ENCODE measurements around the gene CHRM1. TPM values are rescaled to one million over a fixed set of nuclear protein-coding genes. Genes with fewer than 3 reads are reported as not detected.

Gene CHRM1, protein sequence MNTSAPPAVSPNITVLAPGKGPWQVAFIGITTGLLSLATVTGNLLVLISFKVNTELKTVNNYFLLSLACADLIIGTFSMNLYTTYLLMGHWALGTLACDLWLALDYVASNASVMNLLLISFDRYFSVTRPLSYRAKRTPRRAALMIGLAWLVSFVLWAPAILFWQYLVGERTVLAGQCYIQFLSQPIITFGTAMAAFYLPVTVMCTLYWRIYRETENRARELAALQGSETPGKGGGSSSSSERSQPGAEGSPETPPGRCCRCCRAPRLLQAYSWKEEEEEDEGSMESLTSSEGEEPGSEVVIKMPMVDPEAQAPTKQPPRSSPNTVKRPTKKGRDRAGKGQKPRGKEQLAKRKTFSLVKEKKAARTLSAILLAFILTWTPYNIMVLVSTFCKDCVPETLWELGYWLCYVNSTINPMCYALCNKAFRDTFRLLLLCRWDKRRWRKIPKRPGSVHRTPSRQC
- total RNA-seq, result not detected in 2 replicates

DNA sequence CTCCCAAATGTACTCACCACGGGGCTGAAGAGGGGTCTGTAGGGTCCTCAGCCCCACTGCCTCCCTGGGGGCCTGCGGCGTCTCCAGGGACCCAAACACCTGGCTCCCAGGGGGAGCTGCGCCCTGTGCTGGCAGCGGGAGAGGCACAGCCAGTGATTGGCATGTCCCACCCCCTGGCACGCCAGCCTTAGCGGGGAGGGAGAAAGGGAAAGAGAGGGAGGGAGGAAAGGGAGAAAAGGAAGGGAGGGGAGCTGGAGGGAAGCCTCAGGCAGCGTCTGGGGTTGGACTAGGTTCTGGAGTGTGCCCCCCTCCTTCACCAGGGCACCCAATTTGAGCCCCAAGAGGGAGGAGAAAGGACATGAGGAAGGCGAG is at the start of gene CHRM1:
CHRM1 (minus strand) TSS at position 163 of the 372 bp plus-strand sequence. CDS start 10,263 bp downstream, outside the sequence.

DNA sequence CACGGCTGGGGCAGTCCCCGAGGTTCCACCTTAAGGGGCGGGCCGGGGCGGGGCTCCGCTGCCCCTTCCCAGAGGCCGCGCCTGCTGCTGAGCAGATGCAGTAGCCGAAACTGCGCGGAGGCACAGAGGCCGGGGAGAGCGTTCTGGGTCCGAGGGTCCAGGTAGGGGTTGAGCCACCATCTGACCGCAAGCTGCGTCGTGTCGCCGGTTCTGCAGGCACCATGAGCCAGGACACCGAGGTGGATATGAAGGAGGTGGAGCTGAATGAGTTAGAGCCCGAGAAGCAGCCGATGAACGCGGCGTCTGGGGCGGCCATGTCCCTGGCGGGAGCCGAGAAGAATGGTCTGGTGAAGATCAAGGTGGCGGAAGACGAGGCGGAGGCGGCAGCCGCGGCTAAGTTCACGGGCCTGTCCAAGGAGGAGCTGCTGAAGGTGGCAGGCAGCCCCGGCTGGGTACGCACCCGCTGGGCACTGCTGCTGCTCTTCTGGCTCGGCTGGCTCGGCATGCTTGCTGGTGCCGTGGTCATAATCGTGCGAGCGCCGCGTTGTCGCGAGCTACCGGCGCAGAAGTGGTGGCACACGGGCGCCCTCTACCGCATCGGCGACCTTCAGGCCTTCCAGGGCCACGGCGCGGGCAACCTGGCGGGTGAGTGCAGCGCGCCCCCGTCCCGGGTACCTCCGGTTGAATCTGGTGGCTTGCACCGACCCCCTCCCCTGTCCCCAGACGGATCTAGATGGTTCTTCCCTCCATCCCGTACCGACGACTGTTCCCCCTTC is 40.2 kb downstream of the CHRM1 start, which contains the start of gene SLC3A2:
SLC3A2 (plus strand) TSS at position 94 of the 776 bp plus-strand sequence; CDS start at position 222, 128 bp downstream.

Small RNA genes within 50 kb of the gene (small RNA-seq; reads per million reads assigned to genes)
- gene RN7SL259P, result not detected

Other genes with a start within 250 kb of the CHRM1 start
- gene UQCC3, start 249.7 kb downstream of the CHRM1 start, total RNA-seq, result 4.2 and 4.8 TPM in 2 replicates
- 4.0 and 6.1 TPM in 2 replicates for gene LBHD1, start 249.1 kb downstream of the CHRM1 start, total RNA-seq
- 102 and 103 TPM in 2 replicates for gene UBXN1, start 242.3 kb downstream of the CHRM1 start, total RNA-seq
- 20.1 and 20.6 TPM in 2 replicates for gene LRRN4CL, start 231.8 kb downstream of the CHRM1 start, total RNA-seq
- gene BSCL2, start 213.9 kb downstream of the CHRM1 start, total RNA-seq, result 52.7 and 54.8 TPM in 2 replicates
- not detected in 2 replicates for gene GNG3, start 213.7 kb downstream of the CHRM1 start, total RNA-seq
- gene HNRNPUL2, start 193.9 kb downstream of the CHRM1 start, total RNA-seq, result 14.2 and 15.3 TPM in 2 replicates
- 34.2 and 37.4 TPM in 2 replicates for gene TTC9C, start 192.9 kb downstream of the CHRM1 start, total RNA-seq
- gene ZBTB3, start 167.2 kb downstream of the CHRM1 start, total RNA-seq, result 12.7 and 13.5 TPM in 2 replicates
- 62.4 and 64.4 TPM in 2 replicates for gene POLR2G, start 159.8 kb downstream of the CHRM1 start, total RNA-seq
- 10.8 and 13.7 TPM in 2 replicates for gene TAF6L, start 150.0 kb downstream of the CHRM1 start, total RNA-seq
- gene TMEM179B, start 134.0 kb downstream of the CHRM1 start, total RNA-seq, result 33.9 and 41.3 TPM in 2 replicates
- gene TMEM223, start 129.4 kb downstream of the CHRM1 start, total RNA-seq, result 9.4 and 10.1 TPM in 2 replicates
- gene NXF1, start 115.9 kb downstream of the CHRM1 start, total RNA-seq, result 35.2 and 35.7 TPM in 2 replicates
- gene STX5, start 89.3 kb downstream of the CHRM1 start, total RNA-seq, result 35.0 and 37.1 TPM in 2 replicates
- not detected in 2 replicates for gene TEX54, start 88.5 kb downstream of the CHRM1 start, total RNA-seq
- gene WDR74, start 81.8 kb downstream of the CHRM1 start, total RNA-seq, result 23.8 and 26.1 TPM in 2 replicates
- 198 and 208 TPM in 2 replicates for gene SLC3A2, start 40.5 kb downstream of the CHRM1 start, total RNA-seq
- not detected in 2 replicates for gene SLC22A6, start 63.6 kb upstream of the CHRM1 start, total RNA-seq
- not detected in 2 replicates for gene SLC22A8, start 94.5 kb upstream of the CHRM1 start, total RNA-seq
- gene SLC22A24, start 222.9 kb upstream of the CHRM1 start, total RNA-seq, result not detected in 2 replicates

All from articular chondrocyte of knee joint (primary cell).